HG02763 (cell line): ENCODE results near the gene ZNF32.

Source experiments
- ATAC-seq: cut with Tn5 transposase; IDR thresholded peaks from one replicate; pipeline ENCODE4 v1.9.1; 2021; ENCODE audit warnings: mild to moderate bottlenecking, moderate library complexity; ENCODE audit not compliant: unreplicated experiment

The ZNF32 gene

DNA sequence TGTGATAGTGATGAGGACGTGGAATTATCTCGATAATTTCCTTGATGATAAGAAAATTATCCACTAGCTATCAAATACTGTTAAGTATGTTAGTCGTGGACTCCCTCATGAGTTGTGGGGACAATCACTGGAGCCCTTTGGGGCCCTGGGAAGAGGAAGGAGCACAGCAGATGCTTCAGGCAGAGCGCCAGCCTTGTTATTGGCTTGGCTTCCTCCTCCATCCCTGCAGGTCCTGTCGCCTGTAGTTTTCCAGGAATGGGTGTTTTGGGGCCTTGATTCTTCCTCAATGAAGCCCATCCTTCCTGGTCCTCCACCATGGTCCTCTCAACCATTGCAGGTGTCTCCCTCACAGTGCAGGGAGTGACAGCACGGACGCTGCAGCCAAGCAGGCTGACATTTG is 32.5 kb upstream of the ZNF32 start:
- ATAC-seq: no peak

DNA sequence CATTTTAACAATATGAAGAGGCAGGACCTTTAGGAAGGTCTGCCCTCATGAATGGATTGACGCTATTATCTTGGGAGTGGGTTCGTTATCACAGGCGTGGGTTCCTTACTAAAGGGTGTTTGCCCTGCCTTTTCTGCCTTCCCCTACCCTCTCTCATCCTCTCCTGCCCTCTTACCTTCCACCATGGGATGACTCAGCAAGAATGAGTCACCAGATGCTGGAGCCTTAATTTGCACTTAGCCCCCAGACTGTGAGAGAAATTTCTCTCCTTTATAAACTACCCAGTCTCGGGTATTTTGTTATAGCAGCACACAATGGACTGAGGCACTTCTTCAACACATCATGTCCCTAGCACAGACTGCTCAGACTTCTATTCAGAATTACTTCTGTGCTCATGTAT is 31.4 kb upstream of the ZNF32 start:
- no peak for ATAC-seq

DNA sequence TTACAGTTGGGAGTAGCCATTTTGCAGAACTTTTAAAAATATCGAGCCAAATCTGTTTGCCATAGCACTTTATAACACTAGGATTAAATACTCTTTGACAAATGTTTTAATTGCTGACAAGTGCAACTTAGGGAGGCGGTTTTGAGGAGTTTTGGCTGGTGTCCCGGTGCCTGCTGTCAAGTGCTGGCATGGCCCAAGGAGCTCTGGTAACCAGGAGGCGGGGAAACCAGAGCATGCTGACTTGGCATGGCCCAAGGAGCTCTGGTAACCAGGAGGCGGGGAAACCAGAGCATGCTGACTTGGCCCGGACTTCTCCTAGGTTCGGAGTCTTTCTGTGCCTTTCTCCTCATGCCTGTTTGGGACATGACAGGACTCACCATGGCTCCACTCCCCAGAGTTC is 30.8 kb upstream of the ZNF32 start:
- ATAC-seq: no peak

DNA sequence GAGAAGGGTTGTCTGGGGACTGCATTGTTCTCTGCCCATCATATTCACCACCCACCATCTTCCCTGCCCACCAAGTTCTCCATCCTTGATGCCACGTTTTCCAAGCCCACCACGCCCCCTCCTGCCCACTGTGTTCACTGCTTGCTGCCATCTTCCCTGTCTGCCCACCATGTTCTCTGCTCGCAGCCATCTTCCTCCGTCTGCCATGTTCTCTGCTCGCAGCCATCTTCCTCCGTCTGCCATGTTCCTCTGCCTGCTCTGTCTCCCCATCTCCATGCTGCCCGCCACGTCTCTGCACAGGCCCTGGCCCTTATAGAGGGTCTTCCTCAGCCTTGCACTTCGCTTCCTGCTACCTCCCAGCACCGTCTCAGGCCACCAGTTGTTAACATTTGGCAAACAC is 30.0 kb upstream of the ZNF32 start:
- no peak for ATAC-seq

DNA sequence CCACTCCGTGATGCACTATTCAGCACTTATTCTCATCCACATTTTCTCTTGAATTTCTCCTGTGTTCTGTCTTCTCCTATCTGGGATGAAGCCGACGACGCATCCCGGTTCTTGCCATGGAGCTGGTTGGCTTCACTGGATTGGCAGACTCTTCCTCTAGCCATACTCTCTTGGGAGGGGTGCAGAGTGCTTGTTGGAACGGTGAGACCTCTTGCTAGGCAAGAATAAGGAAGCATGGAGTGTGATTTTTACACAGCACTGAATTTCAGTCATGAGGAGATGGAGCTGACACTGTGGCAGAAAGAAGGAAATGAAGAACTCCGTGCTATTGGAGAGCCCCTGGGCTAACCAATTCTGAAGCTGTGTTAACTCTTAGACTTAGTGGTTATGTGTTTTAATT is 28.2 kb upstream of the ZNF32 start:
- ATAC-seq: no peak

DNA sequence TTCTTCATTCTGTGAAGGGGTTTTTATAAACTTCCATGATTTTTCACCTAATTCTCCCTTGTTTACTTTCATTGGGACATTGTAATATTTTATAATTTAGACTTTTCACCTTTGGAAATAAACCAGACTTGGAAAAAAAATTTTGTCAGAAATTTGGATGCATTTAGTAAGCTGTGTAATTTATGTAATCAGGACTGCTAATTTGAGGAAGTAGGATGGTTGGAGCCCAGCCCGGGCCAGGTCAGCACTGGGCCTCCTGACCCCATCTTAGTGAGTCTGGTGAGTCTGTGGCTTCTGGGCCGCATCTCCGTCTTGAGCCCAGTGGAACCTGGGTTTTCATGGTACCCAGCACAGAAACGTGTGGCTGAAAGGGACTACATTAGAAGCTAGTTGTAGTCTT is 27.6 kb upstream of the ZNF32 start:
- ATAC-seq: no peak

DNA sequence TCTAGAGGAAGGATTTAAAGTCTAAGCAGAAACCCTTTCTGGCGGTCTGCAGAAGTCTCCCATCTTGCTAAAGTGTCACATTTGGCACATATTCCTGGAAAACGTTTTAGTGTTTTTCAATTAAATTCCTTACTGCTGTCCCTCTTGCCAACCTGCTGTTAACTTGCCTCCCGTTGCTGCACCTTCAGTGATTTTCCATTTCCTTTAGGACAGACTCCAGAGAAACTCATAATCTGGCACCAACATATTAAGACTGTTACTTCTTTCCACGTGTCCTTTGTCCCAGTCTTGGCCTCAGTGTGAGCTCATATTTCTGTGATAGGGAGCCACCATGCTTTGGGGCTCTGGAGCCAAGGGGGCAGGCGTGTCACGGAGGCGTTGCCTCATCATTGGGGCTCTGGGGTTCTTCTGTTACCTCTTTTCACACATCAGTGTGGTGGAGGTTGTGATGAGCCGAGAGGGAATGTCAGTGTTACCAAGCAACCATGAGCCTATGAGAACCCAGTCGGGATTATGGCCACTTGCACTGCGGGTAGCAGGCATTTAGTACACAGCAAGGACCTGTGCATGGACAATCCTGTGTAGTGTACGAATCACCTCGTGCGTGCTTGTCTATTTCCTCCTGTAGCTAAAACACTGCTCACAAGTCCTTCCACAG is 26.0 kb upstream of the ZNF32 start:
- no peak for ATAC-seq

DNA sequence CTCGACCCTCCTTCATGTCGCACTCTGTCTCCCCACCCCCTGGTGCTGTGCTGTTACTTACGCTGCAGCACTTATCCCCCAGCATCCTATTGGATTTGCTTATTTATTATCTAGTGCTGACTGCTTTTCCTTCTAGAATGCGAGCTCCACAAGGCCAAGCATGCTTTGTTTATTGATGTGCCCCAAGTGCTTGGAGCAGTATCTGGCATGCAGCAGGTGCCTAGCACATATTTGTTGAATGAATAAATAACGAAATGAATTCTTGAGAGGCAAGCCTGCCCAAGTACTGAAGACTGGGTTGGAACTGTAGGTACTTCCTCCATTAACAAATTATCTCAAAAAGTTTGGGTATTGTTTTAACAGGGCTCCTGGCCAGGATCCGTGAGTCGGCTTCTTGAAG is 24.8 kb upstream of the ZNF32 start:
- no peak for ATAC-seq

DNA sequence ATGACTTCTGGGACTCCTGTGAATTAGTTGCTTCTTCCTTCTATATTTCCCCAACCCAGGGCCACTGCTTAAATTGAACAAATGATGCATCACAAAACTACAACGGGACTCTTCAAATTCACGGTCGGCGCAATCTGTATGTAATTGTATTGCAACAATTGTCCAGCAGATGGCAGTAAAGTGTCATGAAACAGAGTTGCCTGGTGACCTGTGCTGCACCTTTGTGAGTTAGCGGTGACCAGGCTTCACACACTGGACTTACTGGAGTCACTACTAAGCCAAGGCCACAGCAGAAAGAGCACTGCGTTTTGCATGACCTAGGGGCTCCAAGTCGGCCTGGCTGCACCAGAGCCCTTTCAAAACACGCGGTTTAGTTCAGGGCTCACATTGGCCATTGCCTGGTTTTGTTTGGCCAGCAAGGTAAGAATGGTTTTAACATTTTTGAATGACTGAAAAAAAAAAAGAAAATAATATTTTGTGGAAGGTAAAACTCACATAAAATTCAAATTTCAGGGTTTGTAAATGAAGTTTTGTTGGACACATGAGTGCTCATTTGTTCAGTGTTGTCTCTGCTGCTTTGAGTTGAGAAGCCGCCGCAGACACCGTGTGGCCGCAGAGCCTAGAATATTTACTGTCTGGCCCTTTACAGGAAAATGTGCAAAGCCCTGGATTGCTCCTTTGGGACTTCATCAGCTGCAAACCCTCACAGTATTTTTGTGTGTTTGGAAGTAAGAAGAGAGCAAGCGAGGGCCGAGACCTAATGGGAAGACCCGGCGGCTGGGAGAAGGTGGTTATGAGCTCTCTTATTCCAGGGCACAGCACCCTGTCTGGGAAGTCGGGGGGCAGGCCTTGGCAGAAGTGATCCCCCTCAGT is 23.2 kb upstream of the ZNF32 start:
- no peak for ATAC-seq

DNA sequence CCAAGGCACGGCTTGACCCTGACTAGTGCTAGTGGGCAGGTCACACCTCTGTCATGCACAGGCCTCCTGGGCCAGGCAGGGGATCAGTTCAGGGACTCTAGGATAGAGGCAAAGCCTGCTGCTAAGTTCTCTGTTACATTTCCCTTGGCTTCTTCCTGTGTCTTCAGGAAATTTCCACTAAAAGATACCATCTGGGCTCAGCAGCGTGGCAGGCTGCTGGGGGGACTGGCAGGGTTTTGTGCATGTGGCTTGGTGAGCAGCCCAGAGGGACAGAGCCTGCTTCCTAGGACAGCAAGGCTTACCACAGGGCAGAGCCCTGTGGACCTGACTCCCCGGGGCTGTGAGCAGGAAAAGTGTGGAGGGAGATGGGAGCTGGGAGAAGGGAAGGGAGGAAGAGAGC is 20.7 kb upstream of the ZNF32 start:
- no peak for ATAC-seq

DNA sequence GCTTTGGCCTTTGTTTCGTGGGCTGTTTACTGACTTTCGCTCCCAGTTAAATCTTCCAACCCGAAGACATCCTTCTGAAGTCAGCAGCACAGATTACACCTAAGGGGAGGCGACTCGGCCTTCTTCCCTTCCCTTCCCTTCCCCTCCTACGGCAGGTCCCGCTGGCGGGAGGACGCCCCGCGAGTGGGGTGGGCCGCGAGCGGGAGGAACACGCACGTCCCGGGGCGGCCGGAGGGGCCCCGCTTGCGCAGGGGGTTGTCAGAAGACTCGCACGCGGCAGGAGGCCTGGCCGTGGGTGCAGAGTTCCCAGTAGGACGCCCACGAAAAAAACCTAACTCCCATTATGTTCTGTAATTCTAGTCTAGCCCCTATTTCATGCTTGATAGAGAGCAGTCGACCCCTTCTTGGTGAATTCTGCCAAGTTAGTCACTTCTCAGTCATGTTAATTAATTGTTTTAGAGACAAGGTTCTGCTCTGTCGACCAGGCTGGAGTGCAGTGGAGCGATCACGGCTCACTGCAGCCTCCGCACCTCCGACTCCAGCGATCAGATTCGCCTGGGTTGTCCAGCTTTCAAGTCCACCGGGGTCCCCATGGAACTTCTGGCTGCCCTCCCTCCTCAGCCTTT is 19.2 kb upstream of the ZNF32 start:
- ATAC-seq: no peak

DNA sequence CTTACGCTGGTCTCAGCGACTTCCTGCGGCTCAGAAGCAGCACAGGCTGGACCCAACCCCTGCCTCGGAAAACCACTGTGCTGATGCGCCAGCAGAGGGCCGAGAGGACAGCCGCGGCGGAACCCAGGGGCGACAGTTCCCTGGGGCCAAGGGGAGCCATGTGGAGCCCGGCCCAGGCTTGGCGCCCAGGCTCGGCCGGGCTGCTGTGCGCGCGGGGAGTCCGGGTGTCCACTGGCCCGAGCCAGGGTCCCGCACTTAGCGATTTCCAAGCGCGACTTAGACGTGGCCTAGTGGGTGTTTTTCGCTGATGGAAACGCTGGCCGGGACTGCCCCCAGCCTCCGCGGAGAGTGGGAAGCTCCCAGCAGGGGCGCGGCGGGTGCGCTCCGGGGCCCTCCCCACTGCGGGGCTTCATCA is 18.6 kb upstream of the ZNF32 start:
- ATAC-seq: no peak

DNA sequence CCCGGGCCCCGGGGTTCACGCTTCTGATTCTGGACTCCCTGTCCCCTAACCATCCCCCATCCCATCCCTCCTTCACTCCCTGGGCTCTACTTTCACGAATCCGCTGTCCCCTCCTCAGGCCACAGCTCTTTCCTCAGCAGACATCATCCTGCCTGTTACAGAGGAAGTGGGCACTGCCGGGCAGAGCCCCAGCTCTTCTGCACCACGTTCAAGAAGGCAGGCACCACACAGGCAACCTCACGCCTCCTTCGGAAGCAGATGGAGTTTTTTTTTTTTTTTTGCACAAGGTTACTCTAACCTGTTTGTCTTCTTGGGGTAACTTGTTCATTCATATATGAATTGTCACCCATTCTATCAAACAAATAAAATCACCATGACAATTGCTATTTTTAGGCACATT is 17.9 kb upstream of the ZNF32 start:
- ATAC-seq: no peak

DNA sequence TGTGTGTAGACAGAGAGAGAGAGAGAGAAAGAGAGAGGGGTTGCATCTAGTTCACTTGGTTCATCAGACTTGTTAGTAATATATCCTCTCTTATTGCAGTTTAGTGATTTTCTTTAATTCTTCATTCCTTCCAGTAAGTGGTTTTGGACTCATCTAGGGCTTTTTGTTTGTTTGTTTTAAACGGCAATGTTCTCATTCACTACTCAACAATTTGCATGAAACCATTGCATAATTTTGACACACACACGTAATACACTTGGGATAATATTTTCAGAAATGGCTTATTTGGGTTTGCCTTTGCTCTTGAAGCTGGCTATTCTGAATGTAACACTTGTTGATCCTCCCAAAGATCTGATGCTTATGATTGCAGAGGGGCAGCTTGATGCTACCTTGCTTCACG is 16.4 kb upstream of the ZNF32 start:
- ATAC-seq: no peak

DNA sequence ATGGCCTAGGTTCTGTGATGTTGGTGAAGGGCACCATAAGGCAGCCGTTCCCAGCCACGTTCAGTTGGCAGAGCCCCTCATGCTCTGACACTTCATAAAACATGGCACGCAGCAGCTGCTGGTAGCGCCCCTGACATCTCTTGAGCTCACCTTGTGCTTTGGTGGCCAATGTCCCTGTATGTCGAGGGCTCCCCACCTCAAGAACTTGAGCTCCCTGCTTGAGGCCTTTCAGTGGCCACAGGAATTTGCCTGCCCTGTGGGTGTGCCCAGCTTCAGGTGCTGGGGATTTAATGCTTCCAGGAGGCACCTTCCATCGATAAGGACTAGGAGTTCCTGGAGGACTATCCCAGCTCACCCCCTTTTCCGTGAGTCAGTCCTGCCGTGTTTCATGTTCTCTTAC is 9.5 kb upstream of the ZNF32 start:
- ATAC-seq: no peak

DNA sequence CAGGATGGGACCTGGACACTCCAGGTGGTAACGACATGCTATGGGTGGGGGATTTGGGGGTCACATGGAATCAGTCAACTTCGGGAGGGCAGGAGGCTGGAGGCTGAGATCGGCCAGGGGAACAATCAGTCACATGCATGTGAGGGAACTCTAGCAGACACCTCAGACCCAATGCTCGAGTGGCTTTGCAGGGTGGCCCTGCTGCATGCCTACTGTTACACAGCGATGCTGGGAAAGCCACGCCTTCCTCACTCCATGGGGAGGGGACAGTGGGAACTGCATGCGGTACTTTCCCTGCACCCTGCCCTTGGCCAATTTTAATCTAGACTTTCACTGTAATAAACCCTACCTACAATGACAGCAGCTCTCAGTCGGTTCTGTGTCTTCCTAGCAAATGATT is 6.6 kb upstream of the ZNF32 start:
- ATAC-seq: no peak

DNA sequence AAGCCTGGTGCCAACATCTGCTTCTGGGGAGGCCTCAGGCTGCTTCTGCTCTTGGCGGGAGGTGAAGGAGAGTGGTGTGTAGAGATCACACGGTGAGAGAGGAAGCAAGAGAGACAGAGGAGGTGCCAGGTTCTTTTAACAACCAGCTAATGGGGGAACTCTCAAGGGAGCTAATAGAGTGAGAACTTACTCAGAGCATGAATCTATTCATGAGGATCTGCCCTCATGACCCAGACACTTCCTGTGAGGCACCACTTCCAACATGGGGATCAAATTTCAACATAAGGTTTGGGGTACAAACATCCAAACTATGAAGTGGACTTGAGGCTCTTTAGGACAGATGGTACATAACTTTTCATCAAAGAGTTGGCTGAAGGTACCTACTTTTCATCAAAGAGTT is 5.1 kb upstream of the ZNF32 start:
- ATAC-seq: no peak

DNA sequence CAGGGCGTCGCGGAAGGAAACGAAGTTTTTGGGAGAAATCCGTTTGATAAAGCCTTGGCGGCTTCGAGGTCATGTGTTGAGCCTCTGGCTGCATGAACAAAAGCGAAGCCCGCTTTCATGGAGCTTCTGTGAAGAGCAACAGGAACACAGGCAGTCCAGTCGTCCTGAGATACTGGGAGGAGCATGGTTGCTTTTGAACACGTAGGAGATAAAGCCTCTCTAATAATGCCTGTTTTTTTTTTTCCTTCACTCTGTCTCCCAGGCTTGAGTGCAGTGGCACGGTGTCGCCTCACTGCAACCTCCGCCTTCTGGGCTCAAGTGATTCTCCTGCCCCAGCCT is 473 bp upstream of the ZNF32 start:
- ATAC-seq: no peak

DNA sequence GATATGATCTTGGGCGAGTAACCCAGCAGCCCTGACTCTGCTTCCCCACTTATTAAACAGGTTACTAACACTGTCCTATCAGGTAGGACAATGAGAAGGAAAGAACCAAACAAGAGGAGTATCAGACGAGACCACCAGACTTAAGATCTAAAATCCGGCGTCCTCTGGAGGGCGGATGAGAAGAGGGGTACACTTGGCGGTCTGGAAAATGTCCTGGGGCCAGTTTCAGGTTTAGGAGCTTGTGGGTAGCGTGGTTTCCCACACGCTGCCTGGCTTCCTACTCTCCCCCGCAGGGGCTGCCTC is 635 bp downstream of the ZNF32 start:
- ATAC-seq: no peak

DNA sequence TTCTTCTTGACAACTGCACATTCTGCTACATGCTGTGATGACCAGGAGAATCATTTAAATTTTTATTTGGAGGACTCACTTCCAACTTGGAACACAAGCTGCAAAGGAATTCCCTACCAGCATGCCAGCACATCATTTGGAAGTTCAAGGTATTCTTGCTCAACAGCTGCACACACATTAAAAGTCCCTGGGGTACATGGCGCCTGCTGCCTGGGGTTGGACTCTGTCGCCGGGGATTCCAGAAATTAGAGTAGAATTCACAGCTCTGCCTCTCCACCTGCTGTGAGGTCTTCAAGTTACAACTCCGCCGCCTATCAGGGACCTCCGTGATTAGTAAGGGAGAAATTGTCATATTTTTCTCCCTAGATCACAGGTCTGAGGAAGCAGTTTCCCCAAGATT is 1.1 kb downstream of the ZNF32 start:
- ATAC-seq: no peak

DNA sequence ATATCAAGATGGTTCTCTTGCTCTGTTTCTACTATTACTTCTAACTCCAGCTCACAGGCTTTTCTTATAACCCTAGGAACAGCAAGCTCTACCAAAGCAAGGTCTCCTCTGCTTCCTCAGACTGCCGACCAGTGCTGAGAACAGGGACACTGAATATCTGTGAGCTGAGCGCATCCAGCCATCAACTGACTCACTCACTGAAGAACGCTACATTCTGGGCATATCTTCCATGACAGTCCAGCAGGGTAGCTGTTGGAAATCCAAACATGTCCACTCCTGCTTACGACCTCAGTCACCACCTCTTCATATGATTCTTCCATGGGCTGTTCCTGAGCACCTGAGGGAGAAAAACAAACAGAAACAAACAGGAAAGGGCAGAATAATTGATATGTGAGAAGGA is 2.8 kb downstream of the ZNF32 start:
- ATAC-seq: no peak

DNA sequence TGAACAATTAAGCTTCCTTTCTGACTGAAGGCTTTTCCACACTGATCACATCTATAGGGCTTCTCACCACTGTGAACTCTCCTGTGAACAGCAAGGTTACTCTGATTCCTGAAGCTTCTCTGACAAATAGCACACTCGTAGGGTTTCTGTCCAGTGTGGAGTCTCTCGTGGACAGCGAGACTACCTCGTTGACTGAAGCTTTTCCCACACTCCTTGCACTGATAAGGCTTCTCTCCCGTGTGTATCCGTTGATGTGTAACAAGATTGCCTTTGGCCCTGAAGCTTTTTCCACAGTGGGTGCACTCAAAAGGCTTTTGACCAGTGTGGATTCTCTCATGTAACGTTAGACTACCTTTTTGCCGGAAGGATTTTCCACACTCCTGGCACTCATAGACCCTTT is 4.4 kb downstream of the ZNF32 start:
- no peak for ATAC-seq

DNA sequence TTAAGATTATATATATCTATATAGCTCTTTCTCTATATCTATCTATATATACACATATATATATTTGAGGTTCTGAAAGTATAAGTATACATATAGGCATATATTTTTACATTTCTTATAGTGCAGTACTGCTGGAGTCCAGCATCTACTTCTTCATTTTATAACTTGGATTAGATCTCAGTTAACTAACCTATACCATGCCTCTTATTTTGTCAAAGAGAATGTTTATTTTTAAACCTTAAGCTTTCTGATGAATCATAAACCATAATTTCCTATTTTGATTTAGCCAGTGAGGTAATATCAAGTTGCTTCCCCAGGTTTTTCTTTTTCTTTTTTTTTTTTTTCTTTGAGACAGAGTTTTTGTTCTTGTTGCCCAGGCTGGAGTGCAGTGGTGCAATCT is 8.1 kb downstream of the ZNF32 start:
- ATAC-seq: no peak
